Mesothelial cell of epicardium (in vitro differentiated cells): ENCODE data around the gene CYB5R2. TPM values are rescaled to one million over a fixed set of nuclear protein-coding genes. Genes with fewer than 3 reads are reported as not detected.

Experiments used
- DNase-seq, 2 experiments: peaks; one replicate each; pipeline ENCODE4 v3.0.0; 2021; ENCODE audit warnings: low spot score in 2 of 2; ENCODE audit not compliant: unreplicated experiment in 2 of 2
- H3K27ac Mint-ChIP-seq: 2 replicates; pipeline ENCODE4 v1.8.0; 2021; ENCODE audit warnings: mixed read lengths
- H3K27me3 Mint-ChIP-seq: 2 replicates; pipeline ENCODE4 v1.8.0; 2021; ENCODE audit warnings: low read depth, mixed read lengths
- H3K36me3 Mint-ChIP-seq: 2 replicates; pipeline ENCODE4 v1.8.0; 2021; ENCODE audit warnings: mixed read lengths
- H3K4me1 Mint-ChIP-seq: 2 replicates; pipeline ENCODE4 v1.8.0; 2021; ENCODE audit warnings: mixed read lengths
- H3K4me3 Mint-ChIP-seq: 2 replicates; pipeline ENCODE4 v1.8.0; 2021; ENCODE audit warnings: mild to moderate bottlenecking, moderate library complexity, mixed read lengths
- H3K9me3 Mint-ChIP-seq: 2 replicates; pipeline ENCODE4 v1.8.0; 2021; ENCODE audit warnings: mixed read lengths
- total RNA-seq: library from RNA; stranded (reverse); gene quantifications from 3 replicates; pipeline ENCODE4 v1.2.1, GENCODE V29; 2021
- TF ChIP-seq, protein P1 (sequence below): fragments of 200-600 bp; sonication (generic); IDR thresholded peaks from one replicate; pipeline ENCODE4 v1.5.0; 2021; ENCODE audit warnings: antibody characterized with exemption; ENCODE audit not compliant: unreplicated experiment

CYB5R2 gene
- total RNA-seq, 1 donor from 2014 or later = 74.4 TPM

DNA sequence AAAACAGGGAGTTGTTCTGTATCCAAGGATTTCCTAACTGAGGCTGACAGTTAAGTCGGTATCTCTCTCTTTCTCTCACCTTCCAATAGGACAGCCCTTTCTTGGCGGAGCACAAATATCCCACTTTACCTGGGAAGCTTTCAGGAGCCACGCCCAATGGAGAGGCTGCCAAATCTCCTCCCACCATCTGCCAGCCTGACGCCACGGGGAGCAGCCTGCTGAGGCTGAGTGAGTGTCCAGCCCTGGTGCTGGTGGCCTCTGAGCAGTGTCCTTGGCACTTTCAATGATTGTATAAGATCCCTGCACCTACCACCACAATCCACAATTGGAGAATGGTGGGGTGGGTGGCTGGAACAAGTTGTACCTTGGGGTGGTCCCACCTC is 33.7 kb downstream of the CYB5R2 start:
- Mint-ChIP-seq H3K27me3 (no peaks in the 10 kb centered on the region), H3K27ac (no peak overlapping the region), H3K9me3 (no peaks in the 10 kb centered on the region), H3K4me3 (no peak overlapping the region), H3K4me1 (peaks cover 9% of the 10 kb centered on the region), H3K36me3 (peaks cover 58% of the 10 kb centered on the region)
- no peak for DNase-seq
- TF ChIP-seq, protein P1, sequence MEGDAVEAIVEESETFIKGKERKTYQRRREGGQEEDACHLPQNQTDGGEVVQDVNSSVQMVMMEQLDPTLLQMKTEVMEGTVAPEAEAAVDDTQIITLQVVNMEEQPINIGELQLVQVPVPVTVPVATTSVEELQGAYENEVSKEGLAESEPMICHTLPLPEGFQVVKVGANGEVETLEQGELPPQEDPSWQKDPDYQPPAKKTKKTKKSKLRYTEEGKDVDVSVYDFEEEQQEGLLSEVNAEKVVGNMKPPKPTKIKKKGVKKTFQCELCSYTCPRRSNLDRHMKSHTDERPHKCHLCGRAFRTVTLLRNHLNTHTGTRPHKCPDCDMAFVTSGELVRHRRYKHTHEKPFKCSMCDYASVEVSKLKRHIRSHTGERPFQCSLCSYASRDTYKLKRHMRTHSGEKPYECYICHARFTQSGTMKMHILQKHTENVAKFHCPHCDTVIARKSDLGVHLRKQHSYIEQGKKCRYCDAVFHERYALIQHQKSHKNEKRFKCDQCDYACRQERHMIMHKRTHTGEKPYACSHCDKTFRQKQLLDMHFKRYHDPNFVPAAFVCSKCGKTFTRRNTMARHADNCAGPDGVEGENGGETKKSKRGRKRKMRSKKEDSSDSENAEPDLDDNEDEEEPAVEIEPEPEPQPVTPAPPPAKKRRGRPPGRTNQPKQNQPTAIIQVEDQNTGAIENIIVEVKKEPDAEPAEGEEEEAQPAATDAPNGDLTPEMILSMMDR = no peak

DNA sequence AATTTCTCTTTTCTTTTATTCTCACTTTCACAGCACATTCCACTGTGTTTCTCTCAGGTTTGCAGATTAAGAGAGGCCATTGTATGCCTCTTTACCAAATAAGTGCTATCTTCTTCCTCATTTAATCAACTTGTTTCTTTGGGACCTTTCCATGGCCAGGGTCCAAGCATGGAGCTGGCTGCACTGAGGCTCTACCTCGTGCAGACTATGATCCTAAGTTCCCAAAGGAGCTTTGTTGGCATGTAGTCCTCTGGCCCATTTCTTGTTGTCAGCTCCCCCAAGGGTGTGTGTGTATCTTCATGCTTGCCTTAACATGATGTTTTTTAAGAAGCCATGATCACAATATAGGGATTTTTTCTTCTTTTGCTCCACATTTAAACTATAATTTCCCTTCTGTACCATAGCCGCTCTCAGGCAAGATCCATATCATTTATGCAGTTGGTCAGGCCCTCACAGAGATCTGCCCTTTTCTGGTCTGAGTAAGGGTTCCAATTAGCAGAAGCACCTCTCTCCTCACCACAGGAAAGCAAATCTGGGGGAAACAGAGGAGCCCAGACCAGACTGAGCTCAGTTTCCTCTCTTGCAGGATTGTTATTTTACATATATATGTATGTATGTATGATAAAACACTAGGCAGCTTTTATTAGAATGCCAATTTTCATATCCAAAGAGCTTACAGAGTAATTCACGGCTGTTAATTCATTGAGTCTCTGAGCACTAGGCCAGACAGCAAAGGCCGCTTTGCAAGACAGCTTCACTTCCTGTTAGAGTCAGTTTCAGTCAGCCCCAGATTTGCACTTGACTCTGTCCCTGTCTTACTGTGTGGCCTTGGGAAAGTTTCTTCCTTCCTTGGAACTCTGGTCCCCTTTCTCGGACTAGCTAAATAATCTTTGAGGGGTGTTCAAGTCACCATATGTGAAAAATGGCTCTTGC is 34.3 kb downstream of the CYB5R2 start:
- peaks cover 62% of the 10 kb centered on the region for H3K36me3 Mint-ChIP-seq
- no peaks in the 10 kb centered on the region for H3K9me3 Mint-ChIP-seq
- TF ChIP-seq, protein P1 = no peak

DNA sequence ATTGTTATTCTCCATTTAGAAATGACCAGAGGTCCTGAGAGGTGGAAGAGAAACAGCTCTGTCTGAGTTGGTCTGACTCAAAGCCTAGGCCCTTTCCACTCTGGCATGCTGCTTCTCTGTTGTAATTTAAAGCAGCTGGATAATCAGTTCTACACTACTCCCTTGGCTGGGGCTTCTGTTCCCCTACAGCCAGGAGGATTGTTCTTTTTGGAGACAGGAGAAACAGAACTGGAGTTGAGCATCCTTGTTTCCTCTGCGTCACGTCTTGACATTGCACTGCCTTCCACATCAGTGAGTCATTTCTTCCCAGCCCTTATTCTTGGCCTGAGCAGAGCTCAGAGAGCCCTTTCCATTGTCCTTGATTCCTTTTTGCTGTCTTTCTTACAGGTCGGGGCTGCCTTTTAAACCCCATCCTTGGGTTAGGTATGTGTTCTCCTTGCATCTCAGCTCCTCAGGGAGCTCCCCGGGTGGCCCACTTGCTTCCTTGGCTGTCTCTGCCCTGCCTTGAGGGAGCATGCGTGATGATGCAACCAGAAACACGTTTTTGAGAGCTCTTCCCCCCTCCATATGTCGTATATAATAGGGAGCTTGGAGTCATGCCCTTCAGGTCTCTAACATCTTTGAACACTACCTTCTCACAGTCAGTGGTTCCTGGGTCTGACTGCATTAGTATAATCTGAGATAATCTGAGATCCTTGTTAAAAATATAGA is 35.7 kb downstream of the CYB5R2 start:
- no peaks in the 10 kb centered on the region for H3K27me3 Mint-ChIP-seq
- H3K4me1 Mint-ChIP-seq = no peaks in the 10 kb centered on the region
- no peaks in the 10 kb centered on the region for H3K9me3 Mint-ChIP-seq
- DNase-seq = no peak
- TF ChIP-seq, protein P1 = no peak
- H3K4me3 Mint-ChIP-seq = no peak overlapping the region
- peaks cover 68% of the 10 kb centered on the region for H3K36me3 Mint-ChIP-seq
- H3K27ac Mint-ChIP-seq = no peak overlapping the region

More for the DNA sequence above, 34.3 kb downstream of the CYB5R2 start:
- peaks cover 7% of the 10 kb centered on the region for H3K4me1 Mint-ChIP-seq
- no peaks in the 10 kb centered on the region for H3K27me3 Mint-ChIP-seq
- no peak overlapping the region for H3K27ac Mint-ChIP-seq
- no peak for DNase-seq
- H3K4me3 Mint-ChIP-seq = no peak overlapping the region

DNA sequence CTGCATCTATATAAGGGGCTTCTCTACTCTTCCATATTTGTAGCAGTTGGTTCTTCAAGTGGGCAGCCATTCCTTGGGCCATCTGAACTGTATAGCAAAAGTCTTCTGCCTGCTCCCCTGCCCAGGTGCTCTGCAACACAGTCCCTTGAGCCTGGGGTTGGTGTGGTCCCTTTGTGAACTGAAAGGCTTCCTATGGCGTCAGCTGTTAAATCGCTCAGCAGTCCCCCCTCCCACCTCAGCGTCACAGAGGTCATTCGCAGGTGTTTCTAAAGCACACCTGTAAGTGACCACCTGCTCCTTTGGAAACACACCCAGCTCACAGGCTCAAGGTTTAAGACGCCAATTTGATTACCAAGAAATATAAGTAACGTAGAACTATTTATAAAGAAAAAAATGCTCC is 37.0 kb downstream of the CYB5R2 start:
- peaks cover 66% of the 10 kb centered on the region for H3K36me3 Mint-ChIP-seq
- no peaks in the 10 kb centered on the region for H3K9me3 Mint-ChIP-seq
- H3K4me3 Mint-ChIP-seq = no peak overlapping the region
- H3K4me1 Mint-ChIP-seq = peaks cover 1% of the 10 kb centered on the region
- TF ChIP-seq, protein P1 = no peak
- no peaks in the 10 kb centered on the region for H3K27me3 Mint-ChIP-seq
- no peak overlapping the region for H3K27ac Mint-ChIP-seq
- DNase-seq = no peak

DNA sequence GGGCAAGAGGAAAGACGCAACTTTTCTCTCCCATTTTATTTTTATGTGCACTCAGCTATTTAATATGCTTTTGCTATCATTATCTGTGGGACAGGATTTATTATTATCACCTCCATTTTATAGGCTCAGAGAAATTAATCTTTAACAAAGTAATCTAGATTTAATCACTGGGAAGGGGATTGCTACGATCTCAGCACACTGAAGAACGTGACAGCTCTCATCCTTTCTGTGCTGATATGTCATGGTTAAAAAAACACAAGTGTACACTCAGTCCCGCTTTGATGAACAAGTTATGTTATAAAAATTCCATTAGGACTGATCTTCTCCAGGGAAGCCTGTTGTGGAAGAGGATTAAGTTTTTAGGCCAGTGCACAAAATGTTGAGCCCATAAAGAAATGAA is 37.6 kb downstream of the CYB5R2 start:
- H3K4me1 Mint-ChIP-seq = peaks cover 7% of the 10 kb centered on the region
- no peaks in the 10 kb centered on the region for H3K27me3 Mint-ChIP-seq
- peaks cover 67% of the 10 kb centered on the region for H3K36me3 Mint-ChIP-seq
- H3K4me3 Mint-ChIP-seq = no peak overlapping the region
- no peak overlapping the region for H3K27ac Mint-ChIP-seq
- no peaks in the 10 kb centered on the region for H3K9me3 Mint-ChIP-seq
- TF ChIP-seq, protein P1 = no peak
- DNase-seq = no peak
